ENCODE data around the gene PTGDR2.

PTGDR2 gene

DNA sequence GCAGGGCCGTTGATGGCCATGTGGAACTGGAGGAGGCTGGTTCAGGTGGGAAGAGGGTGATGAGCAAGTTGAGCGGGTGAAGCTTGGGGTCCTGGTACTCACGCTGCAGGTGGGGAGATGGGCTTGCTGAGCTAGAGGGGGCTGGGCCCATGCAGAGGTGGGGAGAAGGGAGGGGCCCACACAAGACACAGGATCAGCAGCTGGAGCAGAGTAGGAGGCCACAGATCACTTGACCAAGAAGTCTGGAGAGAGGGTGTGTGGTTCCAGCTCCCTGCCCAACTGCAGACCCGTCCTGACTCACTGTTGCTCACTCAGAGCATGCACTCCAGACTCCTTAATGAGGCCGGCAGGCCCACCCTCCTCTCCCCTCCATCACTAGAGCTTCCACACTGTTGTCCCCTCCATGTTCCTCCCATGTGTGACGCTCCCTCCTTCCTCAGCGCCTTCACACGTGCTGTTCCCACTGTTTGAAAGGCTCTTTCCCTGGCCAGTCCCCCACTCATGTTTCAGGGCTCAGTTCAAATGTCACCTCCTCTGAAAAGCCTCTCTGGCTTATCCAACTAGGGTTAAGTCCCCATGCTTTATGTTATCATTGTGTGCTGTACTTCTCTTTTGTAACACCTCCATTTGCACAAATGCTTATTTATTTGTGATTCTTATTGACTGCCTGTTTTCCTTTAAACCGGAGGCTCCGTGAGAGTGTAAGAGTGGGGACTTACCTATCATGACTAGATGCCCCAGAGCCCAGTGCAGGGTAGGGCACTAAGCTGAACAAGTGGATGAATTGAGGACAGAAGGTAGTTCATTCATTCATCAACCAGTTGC is 11.5 kb downstream of the PTGDR2 start:
- H3K27me3 ChIP-seq (ENCODE audit: low read depth, low read length): no peaks in the 10 kb centered on the region
- H3K27ac ChIP-seq (ENCODE audit: low read length): no peak overlapping the region
- no peaks in the 10 kb centered on the region for H3K9me3 ChIP-seq (ENCODE audit: control insufficient read depth in 1 of 2, low read length in 2 of 2)
- peaks cover 30 to 41% of the 10 kb centered on the region in 2 donors for H3K4me1 ChIP-seq (ENCODE audit: control insufficient read depth in 1 of 2, insufficient read depth in 2 of 2, low read length in 2 of 2)
- peak overlapping the region; percentile 80 to 88 for H3K4me3 ChIP-seq (ENCODE audit: low read depth in 1 of 2, low read length in 2 of 2)
- peaks cover 6 to 20% of the 10 kb centered on the region in 2 donors for H3K36me3 ChIP-seq (ENCODE audit: control insufficient read depth in 1 of 2, insufficient read depth in 2 of 2, low read length in 2 of 2)

DNA sequence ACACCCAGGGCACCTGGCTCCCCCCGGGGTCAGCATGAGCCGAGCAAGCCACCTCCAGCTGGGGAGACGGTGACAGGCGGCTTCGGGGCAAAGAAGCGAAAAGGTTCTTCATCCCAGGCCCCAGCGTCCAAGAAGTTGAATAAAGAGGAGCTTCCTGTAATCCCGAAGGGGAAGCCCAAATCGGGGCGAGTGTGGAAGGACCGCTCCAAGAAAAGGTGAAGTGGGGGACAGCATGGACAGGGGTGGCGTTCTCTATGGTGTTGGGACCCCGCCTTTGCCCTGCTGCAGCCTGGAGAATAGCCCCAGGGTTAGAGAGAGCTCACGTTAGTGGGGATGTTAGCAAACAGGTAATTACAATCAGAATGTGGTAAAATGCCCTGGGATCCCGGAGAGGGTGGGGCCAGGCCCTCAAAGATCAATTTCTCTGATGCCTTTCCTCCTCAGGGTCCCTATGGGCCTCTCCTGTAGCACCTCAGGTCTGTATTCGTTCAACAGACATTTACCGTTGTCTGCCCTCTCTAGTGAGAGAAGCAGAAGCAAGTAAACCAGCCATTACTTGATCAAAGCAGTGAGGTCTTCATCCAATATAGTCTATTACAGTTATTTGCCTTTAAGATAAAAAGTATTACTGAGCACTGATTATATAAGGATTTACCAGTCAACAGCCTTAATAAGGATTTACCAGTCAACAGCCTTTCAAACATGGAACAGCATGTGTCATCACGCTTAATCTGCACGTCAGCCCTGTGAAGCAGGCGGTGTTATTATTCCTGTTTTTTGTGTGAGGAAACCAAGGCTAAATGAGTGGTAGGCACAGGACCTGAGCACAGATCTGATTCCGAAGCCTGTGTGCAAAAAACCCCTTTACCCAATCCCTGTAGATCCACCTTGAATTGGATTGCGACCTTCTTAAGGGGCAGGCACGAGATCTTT is 12.8 kb downstream of the PTGDR2 start:
- H3K4me1 ChIP-seq (ENCODE audit: control insufficient read depth in 1 of 2, insufficient read depth in 2 of 2, low read length in 2 of 2): peaks cover 30 to 41% of the 10 kb centered on the region in 2 donors
- H3K36me3 ChIP-seq (ENCODE audit: control insufficient read depth in 1 of 2, insufficient read depth in 2 of 2, low read length in 2 of 2): peaks cover 6 to 7% of the 10 kb centered on the region in 2 donors
- H3K27me3 ChIP-seq (ENCODE audit: low read depth, low read length): no peaks in the 10 kb centered on the region

DNA sequence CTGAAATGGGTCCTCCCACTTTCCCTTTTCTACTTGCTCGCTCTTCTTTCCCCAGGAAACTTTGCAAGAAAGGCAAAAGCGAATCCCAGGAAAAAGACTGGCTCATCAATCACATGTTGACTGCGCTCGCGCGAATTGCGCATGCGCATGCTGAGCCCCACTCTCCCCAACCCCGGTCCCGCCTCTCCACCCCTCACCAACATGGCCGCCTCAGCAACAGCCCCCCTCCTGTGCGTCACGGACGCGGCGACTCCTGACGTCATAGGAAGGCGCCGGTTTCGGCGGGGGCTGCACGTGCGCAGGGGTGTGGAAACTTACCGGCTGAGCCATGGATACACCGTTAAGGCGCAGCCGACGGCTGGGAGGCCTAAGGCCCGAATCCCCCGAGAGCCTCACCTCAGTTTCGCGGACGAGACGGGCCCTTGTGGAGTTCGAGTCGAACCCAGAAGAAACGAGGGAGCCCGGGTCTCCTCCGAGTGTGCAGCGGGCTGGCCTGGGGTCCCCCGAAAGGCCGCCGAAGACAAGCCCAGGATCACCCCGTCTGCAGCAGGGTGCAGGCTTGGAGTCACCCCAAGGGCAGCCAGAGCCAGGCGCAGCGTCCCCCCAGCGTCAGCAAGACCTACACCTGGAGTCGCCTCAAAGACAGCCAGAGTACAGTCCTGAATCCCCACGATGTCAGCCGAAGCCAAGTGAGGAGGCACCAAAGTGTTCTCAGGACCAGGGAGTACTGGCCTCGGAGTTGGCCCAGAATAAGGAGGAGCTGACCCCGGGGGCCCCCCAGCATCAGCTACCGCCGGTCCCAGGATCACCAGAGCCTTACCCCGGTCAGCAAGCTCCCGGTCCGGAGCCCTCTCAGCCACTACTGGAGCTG is 13.7 kb downstream of the PTGDR2 start, which contains the start of gene CCDC86:
Gene CCDC86, plus strand, starts transcription at position 317 of the 871 bp plus-strand sequence. Its CDS starts 12 bp downstream, at position 329.
- Histone ChIP-seq H3K27me3 (ENCODE audit: low read depth, low read length) (no peaks in the 10 kb centered on the region), H3K36me3 (ENCODE audit: control insufficient read depth in 1 of 2, insufficient read depth in 2 of 2, low read length in 2 of 2) (no peaks in the 10 kb centered on the region), H3K4me3 (ENCODE audit: low read depth in 1 of 2, low read length in 2 of 2) (peak within 1 kb of the TSS; percentile 80 to 88), H3K9me3 (ENCODE audit: control insufficient read depth in 1 of 2, low read length in 2 of 2) (no peaks in the 10 kb centered on the region), H3K27ac (ENCODE audit: low read length) (peak within 1 kb of the TSS; percentile 87), H3K4me1 (ENCODE audit: control insufficient read depth in 1 of 2, insufficient read depth in 2 of 2, low read length in 2 of 2) (peaks cover 30 to 41% of the 10 kb centered on the region in 2 donors)

More for the DNA sequence above, 12.8 kb downstream of the PTGDR2 start:
- Histone ChIP-seq H3K4me3 (ENCODE audit: low read depth in 1 of 2, low read length in 2 of 2) (peak overlapping the region; percentile 80 to 88), H3K27ac (ENCODE audit: low read length) (peak overlapping the region; percentile 54), H3K9me3 (ENCODE audit: control insufficient read depth in 1 of 2, low read length in 2 of 2) (no peaks in the 10 kb centered on the region)

DNA sequence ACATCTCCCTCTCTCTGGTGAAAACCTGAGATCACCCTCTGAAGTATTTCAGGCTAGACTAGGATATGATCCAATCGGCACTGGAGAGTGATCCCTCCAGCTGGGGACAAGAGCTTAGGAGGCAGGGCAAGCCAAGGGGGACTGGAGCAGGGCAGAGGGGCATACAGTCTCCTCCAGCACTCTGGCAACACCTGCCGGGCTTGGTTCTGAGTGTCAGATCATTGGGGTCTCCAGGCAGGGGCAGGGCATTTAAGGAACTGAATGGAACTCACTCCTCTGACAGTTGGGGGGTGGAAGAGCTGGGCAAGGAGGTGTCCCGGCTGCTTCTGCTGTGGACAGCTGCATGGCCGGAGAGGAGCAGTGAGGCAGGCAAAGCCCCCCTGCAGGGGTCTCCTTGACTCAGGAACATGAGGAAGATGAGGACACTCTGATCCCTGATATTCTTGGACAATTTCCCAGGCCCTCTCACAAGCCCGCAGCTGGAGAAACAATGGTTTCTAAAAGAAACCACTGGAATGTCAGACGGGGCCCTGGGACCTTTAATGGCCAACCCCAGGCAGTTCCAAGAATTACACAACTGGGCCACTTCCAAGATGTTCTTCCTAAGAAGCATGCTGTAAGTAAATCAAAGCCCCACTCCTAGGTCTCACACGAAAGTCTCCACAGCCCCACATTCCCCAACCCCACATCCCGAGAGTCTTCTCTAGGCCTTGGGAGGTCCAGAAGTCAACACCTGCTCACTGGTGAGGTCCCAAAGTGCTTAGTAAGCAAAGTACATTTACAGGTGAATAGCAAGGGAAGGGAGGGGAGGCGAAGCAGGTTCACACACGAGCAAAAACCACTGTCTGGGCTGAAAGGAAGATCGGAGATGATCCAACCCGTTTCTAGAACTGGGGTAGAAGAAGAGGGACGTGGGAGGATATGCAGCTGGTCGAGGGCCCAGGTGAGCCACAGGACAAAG is 15.0 kb downstream of the PTGDR2 start:
- Histone ChIP-seq H3K27ac (ENCODE audit: low read length) (peak overlapping the region; percentile 87), H3K4me3 (ENCODE audit: low read depth in 1 of 2, low read length in 2 of 2) (peak overlapping the region; percentile 80 to 88), H3K4me1 (ENCODE audit: control insufficient read depth in 1 of 2, insufficient read depth in 2 of 2, low read length in 2 of 2) (peaks cover 30 to 41% of the 10 kb centered on the region in 2 donors), H3K27me3 (ENCODE audit: low read depth, low read length) (no peaks in the 10 kb centered on the region), H3K9me3 (ENCODE audit: control insufficient read depth in 1 of 2, low read length in 2 of 2) (no peaks in the 10 kb centered on the region), H3K36me3 (ENCODE audit: control insufficient read depth in 1 of 2, insufficient read depth in 2 of 2, low read length in 2 of 2) (no peaks in the 10 kb centered on the region)

DNA sequence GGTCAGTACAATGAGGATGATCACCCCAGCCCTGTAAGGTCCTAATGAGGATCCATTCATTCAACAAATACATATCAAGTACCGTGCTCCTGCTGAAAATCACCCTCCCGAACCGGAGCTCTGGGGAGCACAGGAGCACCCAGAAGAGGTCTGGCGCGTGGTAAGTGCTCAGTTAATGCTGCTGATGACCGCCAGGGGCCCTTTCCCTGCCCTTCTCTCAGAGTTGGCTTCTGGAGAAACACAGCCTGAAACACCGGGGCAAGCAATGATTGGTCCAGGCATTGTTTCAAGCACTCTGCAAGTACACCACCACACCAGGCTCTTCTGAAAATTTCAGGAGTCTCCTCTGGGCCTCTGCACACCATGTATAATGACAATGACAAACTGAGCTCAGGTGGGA is 17.6 kb downstream of the PTGDR2 start:
- Histone ChIP-seq H3K9me3 (ENCODE audit: control insufficient read depth in 1 of 2, low read length in 2 of 2) (no peaks in the 10 kb centered on the region), H3K27ac (ENCODE audit: low read length) (no peak overlapping the region), H3K4me3 (ENCODE audit: low read depth in 1 of 2, low read length in 2 of 2) (no peak overlapping the region), H3K27me3 (ENCODE audit: low read depth, low read length) (no peaks in the 10 kb centered on the region), H3K4me1 (ENCODE audit: control insufficient read depth in 1 of 2, insufficient read depth in 2 of 2, low read length in 2 of 2) (peaks cover 17 to 22% of the 10 kb centered on the region in 2 donors), H3K36me3 (ENCODE audit: control insufficient read depth in 1 of 2, insufficient read depth in 2 of 2, low read length in 2 of 2) (no peaks in the 10 kb centered on the region)

DNA sequence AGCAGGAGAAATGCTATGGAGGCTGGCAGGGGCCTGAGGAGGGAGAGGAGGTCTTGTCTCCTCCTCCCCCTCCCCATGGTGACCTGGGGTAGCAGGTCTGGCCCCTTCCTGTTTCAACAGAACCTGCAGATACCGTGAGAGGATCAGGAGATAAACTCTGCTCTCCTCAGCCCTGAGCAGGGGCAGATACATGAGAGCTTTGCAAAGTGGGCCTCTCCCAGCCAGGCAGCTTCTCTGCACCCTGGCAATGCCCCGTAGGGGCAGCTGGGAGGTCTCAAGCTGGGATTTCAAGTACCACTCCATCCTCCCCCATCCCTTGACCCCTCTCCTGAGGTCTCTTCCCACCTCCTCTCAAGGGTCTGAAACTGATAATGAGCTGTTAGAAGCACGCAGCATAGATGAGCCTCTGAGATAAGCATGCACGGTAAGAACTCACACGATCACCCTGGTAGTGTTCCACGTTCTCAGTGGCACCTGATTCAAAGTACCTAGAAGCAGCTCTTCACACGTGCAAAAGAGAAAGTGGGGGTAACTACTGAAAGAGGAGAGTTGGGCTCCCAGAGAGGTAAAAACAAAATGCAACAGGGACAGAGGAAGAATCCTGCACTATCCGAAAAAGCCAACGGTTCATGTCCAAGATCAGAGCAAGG is 18.8 kb downstream of the PTGDR2 start:
- Histone ChIP-seq H3K4me3 (ENCODE audit: low read depth in 1 of 2, low read length in 2 of 2) (no peak overlapping the region), H3K4me1 (ENCODE audit: control insufficient read depth in 1 of 2, insufficient read depth in 2 of 2, low read length in 2 of 2) (peaks cover 13 to 14% of the 10 kb centered on the region in 2 donors), H3K9me3 (ENCODE audit: control insufficient read depth in 1 of 2, low read length in 2 of 2) (no peaks in the 10 kb centered on the region), H3K27me3 (ENCODE audit: low read depth, low read length) (no peaks in the 10 kb centered on the region), H3K27ac (ENCODE audit: low read length) (no peak overlapping the region), H3K36me3 (ENCODE audit: control insufficient read depth in 1 of 2, insufficient read depth in 2 of 2, low read length in 2 of 2) (no peaks in the 10 kb centered on the region)

DNA sequence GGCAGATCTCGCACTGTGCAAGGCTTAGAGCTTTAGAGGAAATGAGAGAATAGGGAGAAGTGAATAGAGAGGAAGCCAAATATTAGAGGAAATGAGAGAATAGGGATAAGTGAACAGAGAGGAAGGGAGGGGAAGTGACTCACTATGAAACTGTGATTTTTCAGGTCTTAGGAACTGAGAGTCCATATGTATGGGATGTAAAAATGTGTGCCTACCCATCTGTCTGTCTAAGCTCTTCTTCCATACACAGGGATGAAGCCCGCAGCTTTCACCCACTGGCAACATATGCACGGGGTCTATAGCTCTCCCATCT is 20.3 kb downstream of the PTGDR2 start:
- no peak overlapping the region for H3K27ac ChIP-seq (ENCODE audit: low read length)

DNA sequence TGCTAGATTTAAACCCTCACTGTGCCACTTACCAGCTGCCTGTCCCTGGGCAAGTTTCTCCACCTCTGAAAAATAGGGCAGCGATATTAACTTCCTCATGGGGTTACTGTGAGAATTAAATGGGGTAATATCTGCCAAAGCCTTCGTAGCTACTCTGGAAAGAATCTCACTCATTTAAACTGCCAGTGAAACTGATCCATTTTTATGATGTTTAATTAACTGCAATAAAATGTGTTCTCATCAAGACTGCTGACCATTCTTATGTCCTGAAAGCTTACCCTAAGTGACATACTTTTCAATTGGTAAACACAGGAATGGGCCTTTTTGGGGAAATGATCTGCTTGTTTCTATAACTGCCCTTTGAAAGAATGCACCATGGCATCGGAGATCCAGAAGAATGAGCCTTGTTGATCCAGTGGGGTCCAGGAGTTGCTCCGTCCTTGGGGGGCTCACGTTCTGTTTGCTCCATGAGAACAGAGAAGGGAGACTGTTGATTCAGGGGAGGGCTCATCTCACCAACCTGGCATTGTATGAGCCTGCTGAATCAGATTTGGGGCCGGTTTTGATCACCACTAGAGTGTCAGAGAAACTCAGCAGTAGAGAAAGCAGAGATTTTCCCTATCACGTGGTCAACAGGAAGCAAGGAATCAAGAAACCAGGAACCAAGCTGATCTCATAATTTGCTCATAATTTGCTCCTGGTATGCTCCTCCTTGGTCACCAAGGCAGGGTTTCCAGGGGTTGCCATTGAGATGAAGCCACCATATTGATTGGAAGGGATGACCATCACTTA is 20.8 kb downstream of the PTGDR2 start:
- Histone ChIP-seq H3K27me3 (ENCODE audit: low read depth, low read length) (no peaks in the 10 kb centered on the region), H3K4me1 (ENCODE audit: control insufficient read depth in 1 of 2, insufficient read depth in 2 of 2, low read length in 2 of 2) (no peaks in the 10 kb centered on the region), H3K27ac (ENCODE audit: low read length) (no peak overlapping the region)

More for the DNA sequence above, 20.3 kb downstream of the PTGDR2 start:
- H3K4me1 ChIP-seq (ENCODE audit: control insufficient read depth in 1 of 2, insufficient read depth in 2 of 2, low read length in 2 of 2): peaks cover under 1% of the 10 kb centered on the region in 2 donors
- no peaks in the 10 kb centered on the region for H3K9me3 ChIP-seq (ENCODE audit: control insufficient read depth in 1 of 2, low read length in 2 of 2)
- no peaks in the 10 kb centered on the region for H3K27me3 ChIP-seq (ENCODE audit: low read depth, low read length)
- H3K36me3 ChIP-seq (ENCODE audit: control insufficient read depth in 1 of 2, insufficient read depth in 2 of 2, low read length in 2 of 2): no peaks in the 10 kb centered on the region
- no peak overlapping the region for H3K4me3 ChIP-seq (ENCODE audit: low read depth in 1 of 2, low read length in 2 of 2)

DNA sequence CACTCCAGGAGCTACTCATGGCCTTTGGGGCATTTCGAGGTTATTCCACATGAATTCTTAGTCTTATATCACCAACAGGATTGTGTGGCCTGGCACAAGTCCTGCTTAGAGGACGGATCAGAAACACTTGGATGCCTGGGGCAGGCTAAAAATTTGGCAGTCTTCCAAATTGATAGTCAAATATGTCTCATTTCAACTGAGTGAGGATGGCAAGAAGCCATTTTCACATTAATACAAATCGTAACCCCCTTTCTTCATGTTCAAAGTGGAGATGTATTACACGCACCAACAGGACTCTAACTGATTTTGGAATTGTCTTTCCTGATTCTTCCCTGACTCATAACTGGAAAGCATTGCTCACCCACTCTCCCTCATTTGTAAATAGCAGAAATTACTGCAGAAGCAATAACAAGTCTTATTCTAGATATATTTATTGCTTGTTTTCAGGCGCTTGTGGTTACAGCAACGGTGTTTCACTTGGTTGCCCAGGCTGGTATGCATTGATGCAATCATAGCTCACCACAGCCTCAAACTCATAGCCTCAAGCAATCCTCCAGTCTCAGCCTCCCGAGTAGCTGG is 24.2 kb downstream of the PTGDR2 start:
- Histone ChIP-seq H3K4me1 (ENCODE audit: control insufficient read depth in 1 of 2, insufficient read depth in 2 of 2, low read length in 2 of 2) (no peaks in the 10 kb centered on the region), H3K9me3 (ENCODE audit: control insufficient read depth in 1 of 2, low read length in 2 of 2) (no peaks in the 10 kb centered on the region), H3K27me3 (ENCODE audit: low read depth, low read length) (no peaks in the 10 kb centered on the region), H3K27ac (ENCODE audit: low read length) (no peak overlapping the region), H3K36me3 (ENCODE audit: control insufficient read depth in 1 of 2, insufficient read depth in 2 of 2, low read length in 2 of 2) (no peaks in the 10 kb centered on the region), H3K4me3 (ENCODE audit: low read depth in 1 of 2, low read length in 2 of 2) (no peak overlapping the region)

More for the DNA sequence above, 20.8 kb downstream of the PTGDR2 start:
- no peak overlapping the region for H3K4me3 ChIP-seq (ENCODE audit: low read depth in 1 of 2, low read length in 2 of 2)
- H3K9me3 ChIP-seq (ENCODE audit: control insufficient read depth in 1 of 2, low read length in 2 of 2): no peaks in the 10 kb centered on the region
- H3K36me3 ChIP-seq (ENCODE audit: control insufficient read depth in 1 of 2, insufficient read depth in 2 of 2, low read length in 2 of 2): no peaks in the 10 kb centered on the region

All from muscle layer of duodenum (tissue), 2 donors.